ENCODE measurements around the gene CPD.
"Not testable (repeated sequence)": the region's sequence is repeated elsewhere in the genome, so short reads cannot be mapped to it uniquely, and the experiment has no call there.

The CPD gene

DNA sequence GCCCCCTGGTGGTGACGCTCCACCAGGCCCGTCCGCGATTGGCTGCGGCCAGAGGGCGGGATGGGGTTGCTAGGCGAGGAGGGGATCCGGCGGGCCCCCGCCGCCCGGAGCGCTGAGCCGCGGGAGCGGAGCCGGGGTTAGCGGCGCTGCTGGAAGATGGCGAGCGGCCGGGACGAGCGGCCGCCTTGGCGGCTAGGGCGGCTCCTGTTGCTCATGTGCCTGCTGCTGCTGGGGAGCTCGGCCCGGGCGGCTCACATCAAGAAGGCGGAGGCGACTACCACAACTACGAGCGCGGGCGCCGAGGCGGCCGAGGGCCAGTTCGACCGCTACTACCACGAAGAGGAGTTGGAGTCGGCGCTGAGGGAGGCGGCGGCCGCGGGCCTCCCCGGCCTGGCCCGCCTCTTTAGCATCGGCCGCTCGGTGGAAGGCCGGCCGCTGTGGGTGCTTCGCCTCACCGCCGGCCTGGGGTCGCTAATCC, at the start of gene CPD:
Gene CPD (plus strand): TSS at position 103 of the 478 bp plus-strand sequence. CDS start 54 bp downstream, at position 157.
- DNase-seq (ENCODE audit: low read depth, low spot score) = peak; percentile 99

DNA sequence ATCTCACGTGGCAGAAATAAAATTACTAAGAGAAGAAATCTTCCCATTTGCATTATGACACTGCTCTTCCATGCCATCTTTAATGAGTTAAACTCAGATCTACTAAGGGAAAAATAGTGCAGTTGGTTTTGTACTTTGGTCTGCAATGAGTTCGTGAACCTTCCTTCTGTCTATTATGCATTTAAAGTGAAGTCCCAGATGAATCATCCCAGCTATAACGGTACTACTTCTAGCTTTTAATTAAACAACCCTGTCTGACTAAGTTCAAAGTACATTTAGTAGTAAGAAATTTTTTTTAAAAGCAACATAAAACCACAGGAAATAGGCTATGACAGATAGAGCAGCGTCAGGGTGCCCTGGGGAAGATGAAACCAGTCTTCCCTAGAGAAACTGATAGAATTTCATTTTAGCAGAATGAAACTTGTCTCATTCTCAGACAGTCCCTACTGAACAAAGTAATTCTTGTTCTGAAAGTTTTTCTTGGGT, 46.6 kb upstream of the CPD start:
- DNase-seq (ENCODE audit: low read depth, low spot score) = peak; percentile 44

DNA sequence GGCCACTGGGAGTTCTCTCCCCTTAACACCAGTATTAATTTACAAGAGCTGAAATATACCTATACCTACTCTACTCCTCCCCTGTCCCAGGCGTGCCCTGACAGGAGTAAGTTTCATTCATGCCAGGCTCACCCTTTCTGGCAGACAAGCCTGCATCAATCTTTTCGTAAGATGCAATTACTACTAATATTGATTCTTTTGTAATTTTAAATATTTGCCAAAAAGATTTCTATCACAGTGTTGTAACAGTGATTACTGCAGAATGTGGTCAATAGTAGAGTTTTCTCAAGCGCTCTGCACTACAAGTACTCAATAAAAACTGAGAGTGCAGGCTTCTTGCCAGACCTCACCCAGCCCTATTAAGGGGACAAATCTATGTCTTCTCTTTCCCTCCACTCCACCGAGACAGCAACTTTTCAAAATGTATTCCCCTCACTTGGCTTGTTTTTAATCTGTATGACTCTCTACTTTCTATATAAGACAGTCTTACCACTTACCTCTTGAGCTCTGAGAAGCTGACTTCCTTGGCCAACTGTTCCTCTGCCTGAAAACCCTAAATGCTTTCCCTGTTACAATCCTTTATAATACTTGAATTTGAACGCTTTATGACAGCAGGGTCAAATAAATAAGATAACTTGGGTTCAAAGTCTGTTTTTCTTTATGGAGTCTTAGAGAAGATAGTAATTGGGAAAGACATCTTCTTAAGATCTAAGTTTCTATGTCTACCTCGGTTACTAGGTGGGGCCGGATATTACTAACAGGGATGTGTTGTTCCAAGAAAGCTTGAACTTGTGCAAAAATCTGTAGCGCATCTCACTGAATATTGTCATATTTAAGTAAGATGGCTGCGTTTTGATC, 45.0 kb upstream of the CPD start, which contains the start of gene TMIGD1:
Gene TMIGD1 (minus strand): TSS at position 555 of the 858 bp plus-strand sequence. CDS start 1,924 bp downstream, outside the sequence.
- DNase-seq (ENCODE audit: low read depth, low spot score) = no peak

DNA sequence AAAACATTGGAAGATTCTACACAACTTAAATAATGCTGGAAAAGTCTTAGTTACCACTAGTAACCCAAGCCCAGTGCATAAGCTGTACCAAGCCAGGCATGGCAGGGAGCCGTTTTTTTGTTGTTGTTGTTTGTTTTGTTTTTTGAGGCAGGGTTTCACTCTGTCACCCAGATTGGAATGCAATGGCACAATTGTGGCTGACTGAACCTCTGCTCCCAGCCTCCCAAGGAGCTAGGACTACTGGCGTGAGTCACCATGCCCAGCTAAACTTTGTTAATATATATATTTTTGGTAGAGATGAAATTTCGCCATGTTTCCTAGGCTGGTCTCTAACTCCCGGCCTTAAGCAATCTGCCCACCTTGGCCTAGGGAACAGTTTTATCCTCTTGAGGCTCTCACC, 44.3 kb upstream of the CPD start:
- peak; percentile 42 for DNase-seq (ENCODE audit: low read depth, low spot score)

DNA sequence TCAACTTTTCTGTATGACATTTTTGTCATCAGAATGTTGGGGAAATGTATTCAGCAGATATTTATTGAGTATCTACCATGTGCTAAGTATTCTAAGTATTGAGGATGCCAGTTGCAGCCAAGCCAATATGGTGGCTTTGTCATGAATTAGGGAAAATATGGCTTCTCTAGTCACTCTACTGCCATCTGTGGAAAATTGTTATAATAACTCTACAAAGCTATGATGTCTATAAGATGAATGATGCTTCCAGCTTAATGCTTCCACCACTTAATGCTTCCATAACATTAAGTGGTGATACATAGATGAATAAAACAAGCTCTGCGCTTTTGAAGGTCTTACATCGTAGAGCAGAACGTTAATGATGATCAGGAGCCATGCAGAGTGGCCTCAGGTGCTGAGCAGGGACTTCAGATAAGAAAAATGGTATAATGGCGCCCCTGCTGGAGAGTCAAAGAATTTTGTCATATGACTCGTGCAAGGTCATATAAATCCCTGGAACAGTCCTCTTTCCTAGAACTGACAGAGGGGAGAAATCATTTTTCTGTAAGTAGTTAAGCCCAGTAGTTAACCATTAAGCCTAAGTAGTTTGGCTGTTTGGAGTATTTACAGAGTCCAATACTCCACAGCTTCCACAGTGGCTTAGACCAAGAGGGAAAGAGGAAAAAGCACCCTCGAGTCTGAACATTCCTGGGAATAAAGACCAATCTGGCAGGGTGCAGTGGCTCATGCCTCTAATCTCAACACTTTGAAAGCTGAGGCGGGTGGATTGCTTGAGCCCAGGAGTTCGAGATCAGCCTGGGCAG, 42.2 kb upstream of the CPD start:
- DNase-seq (ENCODE audit: low read depth, low spot score) = peak; percentile 57

DNA sequence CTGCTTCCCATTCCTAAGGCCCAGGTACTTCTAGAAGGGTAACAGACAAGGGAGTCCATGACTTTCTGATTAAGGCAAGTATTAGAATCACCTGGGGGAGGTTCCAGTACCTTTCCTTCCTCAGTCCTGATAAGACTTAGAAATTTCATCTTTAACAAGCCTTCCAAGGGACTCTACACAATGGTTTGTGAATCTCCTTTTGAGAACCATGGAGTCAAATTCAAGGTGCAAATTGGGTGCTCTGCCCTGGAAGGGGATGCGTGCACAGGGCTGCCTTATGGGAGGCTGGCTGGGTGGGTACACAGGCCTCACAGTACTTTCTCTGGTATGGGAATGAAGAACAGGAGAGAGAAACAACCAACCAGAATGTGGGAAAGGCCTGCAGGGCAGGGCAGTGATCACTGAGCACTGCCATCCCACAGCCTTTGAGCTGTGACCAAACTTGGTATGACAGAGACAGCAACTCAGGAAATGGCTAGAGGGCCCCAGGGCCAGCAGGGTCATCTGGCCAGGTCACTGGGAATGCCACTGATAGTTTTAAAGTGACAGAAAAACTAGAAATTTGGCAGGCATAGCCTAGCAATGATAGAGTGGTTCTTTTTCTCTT, 41.2 kb upstream of the CPD start:
- DNase-seq (ENCODE audit: low read depth, low spot score) = no peak

DNA sequence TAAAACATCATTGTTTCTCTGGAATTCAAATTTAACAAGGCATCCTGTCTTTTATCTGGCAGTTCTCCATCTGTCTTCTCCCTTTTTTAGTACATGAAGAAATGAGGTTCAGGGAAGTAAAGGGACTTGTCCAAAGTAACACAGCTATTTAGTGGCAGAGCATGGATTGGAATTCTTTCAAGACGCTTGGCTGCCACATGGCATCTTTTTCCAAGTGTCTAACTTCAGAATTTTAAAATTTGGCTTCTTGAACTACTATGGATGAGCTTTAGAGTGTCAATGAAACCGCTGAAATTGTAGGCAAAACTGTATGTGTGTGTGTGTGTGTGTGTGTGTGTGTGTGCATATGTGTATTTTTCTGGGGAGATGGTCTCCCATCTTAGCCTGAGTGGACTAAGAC, 39.6 kb upstream of the CPD start:
- DNase-seq (ENCODE audit: low read depth, low spot score) = no peak

DNA sequence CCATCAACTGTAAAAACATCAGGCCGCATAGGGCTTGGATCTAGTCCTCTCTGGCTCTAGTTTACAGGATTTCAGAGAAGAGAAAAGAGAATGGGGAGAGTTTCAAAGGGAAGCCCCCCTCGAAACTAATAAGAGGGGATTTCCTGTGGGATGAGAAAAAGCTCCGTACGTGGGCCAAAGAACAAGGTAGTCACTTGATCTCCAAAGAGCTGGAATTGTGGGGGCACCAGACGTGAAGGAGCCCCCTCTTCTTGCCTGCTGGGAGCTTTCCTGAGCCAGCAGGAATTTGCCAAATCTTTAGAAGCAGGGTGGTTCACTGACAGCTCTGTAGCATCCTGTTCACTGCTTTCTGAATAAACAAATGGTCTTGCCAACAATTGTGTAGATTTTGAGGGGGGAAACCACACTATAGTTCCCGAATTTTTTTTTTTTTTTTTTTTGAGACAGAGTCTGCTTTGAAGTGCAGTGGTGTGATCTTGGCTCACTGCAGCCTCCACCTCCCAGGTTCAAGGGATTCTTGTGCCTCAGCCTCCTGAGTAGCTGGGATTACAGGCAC, 37.8 kb upstream of the CPD start:
- DNase-seq (ENCODE audit: low read depth, low spot score) = peak; percentile 50

DNA sequence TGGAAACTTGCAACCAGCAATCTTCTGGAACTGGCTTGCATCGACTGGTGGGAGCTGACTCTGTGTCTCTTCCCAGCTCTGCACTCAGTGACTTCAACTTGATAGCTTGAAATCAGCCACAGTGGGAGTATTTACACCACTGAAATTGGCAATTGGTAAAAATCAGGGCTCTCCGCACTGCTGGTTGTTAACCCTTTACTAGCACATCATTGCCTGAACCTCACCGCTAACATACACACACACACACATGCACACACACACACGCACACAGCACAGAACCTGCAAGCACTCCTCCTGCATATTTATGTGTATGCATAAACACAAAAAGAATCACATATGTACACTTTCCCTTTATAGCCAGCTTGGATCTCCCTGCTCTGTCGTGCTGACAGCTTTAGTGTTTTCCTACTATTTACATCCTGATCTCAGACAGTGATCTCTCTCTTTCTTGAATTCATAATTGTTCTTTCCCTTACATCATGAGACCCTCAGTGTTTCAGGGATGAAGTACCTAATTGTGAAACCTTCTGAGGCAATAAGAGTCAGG, 37.0 kb upstream of the CPD start:
- no peak for DNase-seq (ENCODE audit: low read depth, low spot score)

DNA sequence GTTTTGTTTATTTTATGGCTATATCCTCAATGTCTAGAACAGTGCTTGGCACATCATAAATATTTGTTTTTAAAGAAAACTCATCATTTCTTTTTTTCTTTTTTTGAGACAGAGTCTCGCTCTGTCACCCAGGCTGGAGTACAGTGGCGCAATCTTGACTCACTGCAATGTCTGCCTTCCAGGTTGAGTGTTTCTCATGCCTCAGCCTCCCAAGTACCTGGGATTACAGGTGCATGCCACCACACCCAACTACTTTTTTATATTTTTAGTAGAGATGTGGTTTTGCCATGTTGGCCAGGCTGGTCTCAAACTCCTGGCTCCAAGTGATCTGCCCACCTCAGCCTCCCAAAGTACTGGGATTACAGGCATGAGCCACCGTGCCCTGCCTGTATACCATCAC, 35.5 kb upstream of the CPD start:
- not testable (repeated sequence) for DNase-seq (ENCODE audit: low read depth, low spot score)

DNA sequence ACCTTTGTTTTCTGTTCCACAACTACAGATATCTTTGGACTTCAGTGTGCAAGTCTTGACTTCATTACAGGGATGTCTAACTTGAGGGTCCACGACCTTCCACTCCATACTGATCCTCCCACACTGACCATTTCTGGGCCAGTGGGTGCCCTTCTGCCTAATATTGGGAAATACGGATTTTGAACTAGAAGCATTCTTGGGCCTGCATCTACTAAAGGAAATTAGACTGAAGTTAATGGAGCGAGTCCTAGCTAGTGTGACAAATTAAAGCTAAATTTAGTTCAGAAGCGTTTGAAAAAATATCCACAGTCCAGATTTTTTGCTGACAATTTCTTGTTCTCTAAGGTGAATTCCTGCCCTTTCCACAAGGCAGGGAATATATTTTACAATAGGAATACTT, 34.9 kb upstream of the CPD start:
- DNase-seq (ENCODE audit: low read depth, low spot score) = no peak

DNA sequence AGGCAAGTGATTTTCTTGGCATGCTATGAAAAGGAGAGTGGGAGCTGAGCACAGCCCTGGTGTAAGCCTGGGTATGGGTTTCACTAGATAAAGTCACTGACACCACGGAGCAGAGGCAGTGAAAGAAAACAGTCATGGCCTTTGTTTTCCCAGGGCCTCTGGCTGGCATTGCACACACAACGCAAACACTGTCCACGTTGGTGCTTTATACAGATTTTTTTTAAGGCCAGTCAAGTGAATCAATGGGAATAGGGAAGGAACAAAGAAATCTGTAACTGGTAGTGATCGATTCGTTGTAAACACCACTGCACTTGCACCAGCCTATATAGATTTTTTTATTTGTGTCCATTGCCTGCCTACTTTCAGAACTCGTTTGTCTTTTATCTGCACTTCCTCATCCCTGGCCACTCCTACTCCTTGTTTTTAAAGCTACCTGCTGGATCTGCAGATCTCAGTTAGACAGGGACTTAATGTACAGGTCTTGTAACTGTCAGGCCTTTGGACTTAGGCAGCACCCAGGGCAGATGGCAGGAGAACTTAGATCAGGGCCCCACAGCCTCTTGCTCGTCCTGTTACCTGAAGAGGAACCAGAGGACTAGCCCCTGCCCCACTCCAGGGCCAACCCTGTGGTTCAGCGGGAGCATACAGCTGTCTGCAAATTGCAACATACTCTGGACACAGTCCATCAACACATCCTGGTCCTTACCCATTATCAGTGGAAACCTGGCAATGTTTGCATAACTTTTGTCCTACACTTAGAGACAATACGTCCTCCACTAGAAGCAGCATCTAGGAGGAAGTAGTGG, 34.2 kb upstream of the CPD start:
- peak; percentile 42 for DNase-seq (ENCODE audit: low read depth, low spot score)

DNA sequence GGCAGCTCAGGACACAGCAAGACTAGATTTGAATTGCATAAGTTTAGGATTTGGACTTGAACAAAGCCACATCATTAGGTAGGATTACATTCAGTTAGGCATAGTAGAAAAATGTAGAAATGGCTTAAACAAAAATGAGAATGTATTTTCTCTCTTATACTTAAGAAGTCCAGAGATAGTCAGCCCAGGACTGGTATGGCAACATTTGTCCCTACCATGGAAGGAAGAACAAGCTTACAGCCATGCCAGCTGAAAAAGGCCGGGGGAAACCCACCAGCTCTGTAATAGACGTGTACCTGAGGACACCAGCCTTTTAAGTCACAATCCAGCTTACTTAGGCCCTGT, 33.7 kb upstream of the CPD start:
- DNase-seq (ENCODE audit: low read depth, low spot score) = no peak

DNA sequence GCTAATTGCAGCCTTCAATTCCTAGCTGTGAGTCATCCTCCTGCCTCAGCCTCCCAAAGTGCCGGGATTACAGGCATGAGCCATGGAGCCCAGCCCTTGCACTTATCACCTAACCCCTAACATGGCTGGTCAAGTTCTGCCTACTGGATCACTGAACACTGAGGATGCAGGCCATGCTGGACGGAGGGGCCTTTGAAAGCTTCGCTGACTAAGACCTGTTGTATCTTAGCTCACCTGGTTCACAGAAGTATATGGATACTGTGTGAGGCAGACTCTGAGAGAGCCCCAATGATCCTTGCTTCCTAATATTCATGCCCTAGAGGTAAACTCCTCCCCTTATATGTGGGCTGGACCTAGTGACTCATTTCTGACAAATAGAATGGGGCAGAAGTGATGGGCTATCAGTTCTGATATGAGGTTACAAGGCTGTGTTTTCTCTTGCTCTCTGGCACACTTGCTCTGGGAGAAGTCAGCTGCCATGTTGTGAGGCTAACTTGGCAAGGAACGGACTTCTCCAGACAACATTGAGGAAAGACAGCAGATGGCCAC, 33.1 kb upstream of the CPD start:
- no peak for DNase-seq (ENCODE audit: low read depth, low spot score)

DNA sequence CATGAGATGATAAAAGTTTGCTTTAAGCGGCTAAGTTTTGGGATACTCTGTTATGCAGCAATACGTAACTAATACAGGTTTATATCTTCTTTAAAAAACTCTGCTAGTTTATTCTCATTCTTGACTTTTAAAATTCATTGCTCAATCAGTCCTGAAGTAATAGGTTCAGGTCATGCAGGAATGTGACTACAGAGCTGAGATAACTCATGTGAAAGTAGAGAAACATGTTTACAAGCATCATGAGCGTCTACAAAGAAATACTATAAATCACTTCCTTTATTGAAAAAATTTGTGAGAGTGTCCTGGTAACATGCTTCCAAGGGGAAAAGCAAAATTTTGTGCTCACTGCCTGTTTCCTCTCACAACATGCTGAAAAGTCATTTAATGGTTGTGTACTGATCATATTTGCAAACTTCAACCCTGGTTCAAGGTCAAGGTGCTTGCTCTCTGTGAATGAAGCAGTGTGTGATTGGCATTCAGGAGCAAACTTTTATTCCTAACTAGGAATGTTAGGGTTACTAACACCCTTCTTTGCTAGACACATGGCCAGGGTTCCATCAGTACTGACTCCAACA, 32.4 kb upstream of the CPD start:
- no peak for DNase-seq (ENCODE audit: low read depth, low spot score)

DNA sequence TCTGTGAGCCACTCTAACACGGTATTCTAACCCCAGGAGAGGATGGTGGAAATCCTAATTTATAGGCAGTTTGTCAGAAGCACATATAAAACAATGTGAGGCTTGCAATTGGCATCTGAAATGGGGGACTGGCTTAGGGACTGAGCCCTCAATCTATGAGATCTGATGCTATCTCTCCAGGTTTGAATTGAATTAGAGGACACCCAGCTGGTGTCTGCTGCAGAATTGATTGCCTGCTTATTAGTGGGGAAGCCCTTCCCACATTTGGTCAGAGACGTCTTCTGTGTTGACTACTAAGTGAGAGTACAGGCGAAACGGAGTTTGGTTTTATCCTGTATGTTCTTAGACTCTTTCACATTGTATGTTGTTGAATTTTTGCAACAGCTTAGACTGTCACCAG, 31.2 kb upstream of the CPD start:
- DNase-seq (ENCODE audit: low read depth, low spot score) = no peak

DNA sequence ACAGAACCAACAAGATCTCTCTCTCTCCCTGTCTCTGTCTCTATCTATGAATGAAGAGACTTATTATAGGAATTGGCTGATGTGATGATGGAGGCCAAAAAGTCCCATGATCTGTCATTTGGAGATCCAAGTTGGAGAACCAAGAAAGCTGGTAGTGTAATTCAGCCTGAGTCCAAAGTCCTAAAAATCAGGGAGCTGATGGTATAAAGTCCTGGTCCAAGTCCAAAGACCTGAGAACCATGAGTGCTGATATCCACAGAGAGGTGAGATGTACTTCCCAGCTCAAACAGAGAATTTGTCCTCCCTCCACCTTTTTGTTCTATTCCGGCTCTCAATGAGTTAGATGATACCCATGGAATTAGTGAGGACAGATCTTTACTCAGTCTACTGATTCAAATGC, 29.5 kb upstream of the CPD start:
- no peak for DNase-seq (ENCODE audit: low read depth, low spot score)

DNA sequence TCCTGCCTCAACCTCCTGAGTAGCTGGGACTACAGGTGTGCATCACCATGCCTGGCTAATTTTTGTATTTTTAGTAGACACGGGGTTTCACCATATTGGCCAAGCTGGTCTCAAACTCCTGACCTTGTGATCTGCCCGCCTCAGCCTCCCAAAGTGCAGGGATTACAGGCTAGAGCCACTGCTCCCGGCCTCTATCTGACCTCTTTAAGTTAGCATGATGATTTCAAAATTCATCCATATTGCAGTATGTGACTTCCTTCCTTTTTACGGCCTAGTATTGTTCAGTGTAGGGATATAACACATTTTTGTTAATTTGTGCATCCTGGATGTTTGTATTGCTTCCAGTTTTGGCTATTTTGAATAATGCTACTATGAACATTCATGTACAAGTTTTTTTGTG, 27.5 kb upstream of the CPD start:
- not testable (repeated sequence) for DNase-seq (ENCODE audit: low read depth, low spot score)

DNA sequence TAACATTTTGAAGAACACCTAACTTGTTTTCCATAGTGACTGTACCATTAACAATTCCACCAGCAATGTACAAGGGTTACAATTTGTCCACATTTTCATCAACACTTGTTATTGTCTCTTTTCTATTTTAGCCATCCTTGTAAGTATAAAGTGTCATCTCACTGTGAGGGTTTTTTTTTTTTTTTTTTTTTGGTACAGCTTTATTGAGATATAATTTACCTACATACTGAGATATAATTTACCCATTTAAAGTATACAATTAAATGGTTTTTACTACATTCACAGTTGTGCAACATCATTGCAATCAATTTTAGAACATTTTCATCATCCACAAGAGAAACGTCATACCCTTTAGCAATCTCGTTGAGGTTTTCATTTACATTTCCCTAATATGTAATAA, 27.0 kb upstream of the CPD start:
- no peak for DNase-seq (ENCODE audit: low read depth, low spot score)

DNA sequence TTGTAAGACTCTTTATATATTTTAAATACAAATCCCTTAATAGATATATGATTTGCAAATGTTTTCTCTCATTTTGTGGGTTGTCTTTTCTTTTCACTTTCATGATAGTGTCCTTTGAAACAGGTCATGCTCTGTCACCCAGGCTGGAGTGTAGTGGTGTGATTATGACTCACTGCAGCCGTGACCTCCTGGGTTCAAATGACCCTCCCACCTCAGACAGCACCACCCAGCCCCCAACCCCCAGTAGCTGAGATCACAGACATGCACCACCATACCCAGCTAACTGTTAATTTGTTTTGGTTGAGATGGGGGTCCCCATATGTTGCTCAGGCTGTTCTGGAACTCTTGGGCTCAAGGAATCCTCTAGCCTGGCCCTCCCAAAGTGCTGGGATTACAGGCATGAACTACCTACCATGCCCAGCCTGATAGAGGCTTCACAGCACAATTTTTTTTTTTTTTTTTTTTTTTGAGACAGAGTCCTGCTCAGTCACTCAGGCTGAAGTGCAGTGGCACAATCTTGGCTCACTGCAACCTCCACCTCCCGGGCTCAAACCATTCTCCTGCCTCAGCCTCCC, 26.4 kb upstream of the CPD start:
- no peak for DNase-seq (ENCODE audit: low read depth, low spot score)
